Dedifferentiated amniotic fluid mesenchymal stem cell (primary cell): ENCODE data around the gene SLC35B2.

Experiments
- DNase-seq: peaks from one replicate; pipeline ENCODE4 v3.0.0-alpha.2; 2016; ENCODE audit errors: extremely low spot score

SLC35B2 gene

GRCh38 chr6:44286285-44286565 is 28.9 kb upstream of the SLC35B2 start:
- DNase-seq, result no peak

- no peak for DNase-seq
Observed at GRCh38 chr6:44285552-44286284, 28.4 kb upstream of the SLC35B2 start.

- no peak for DNase-seq
Observed at GRCh38 chr6:44284867-44285266, 27.5 kb upstream of the SLC35B2 start.

- no peak for DNase-seq
Observed at GRCh38 chr6:44284121-44284520, 26.8 kb upstream of the SLC35B2 start.

- no peak for DNase-seq
Observed at GRCh38 chr6:44278774-44279697, 21.7 kb upstream of the SLC35B2 start.

GRCh38 chr6:44278315-44278714 is 21.0 kb upstream of the SLC35B2 start:
- no peak for DNase-seq

GRCh38 chr6:44277763-44278162 is 20.4 kb upstream of the SLC35B2 start:
- DNase-seq, result no peak

GRCh38 chr6:44276667-44277640 is 19.6 kb upstream of the SLC35B2 start:
- DNase-seq, result no peak

- DNase-seq, result no peak
Observed at GRCh38 chr6:44275749-44276648, 18.7 kb upstream of the SLC35B2 start.

- DNase-seq, result no peak
Observed at GRCh38 chr6:44275271-44275748, 18.0 kb upstream of the SLC35B2 start.

GRCh38 chr6:44273617-44274016 is 16.3 kb upstream of the SLC35B2 start:
- DNase-seq, result no peak

GRCh38 chr6:44272999-44273566 is 15.8 kb upstream of the SLC35B2 start:
- no peak for DNase-seq

GRCh38 chr6:44272529-44272928 is 15.2 kb upstream of the SLC35B2 start:
- DNase-seq, result no peak

GRCh38 chr6:44271914-44272313 is 14.6 kb upstream of the SLC35B2 start:
- DNase-seq, result no peak

- no peak for DNase-seq
Observed at GRCh38 chr6:44271406-44271723, 14.0 kb upstream of the SLC35B2 start.

GRCh38 chr6:44270526-44271405 is 13.4 kb upstream of the SLC35B2 start:
- DNase-seq, result no peak

GRCh38 chr6:44269921-44270525 is 12.7 kb upstream of the SLC35B2 start, which contains the start of gene TMEM151B:
TSS of gene TMEM151B (plus strand) at chr6:44270450. CDS start at chr6:44270743, 293 bp downstream.
- DNase-seq, result no peak

GRCh38 chr6:44269178-44269920 is 12.0 kb upstream of the SLC35B2 start:
- no peak for DNase-seq
